Stimulated activated CD4-positive, alpha-beta T cell treated with anti-CD3 and anti-CD28 coated beads, TNF-alpha, amount 100 ng/mL, for 24 hours (primary cell): Measurements from ENCODE around the gene SMIM34.
"Not testable (repeated sequence)": the region's sequence is repeated elsewhere in the genome, so short reads cannot be mapped to it uniquely, and the experiment has no call there.

Experiments used
- DNase-seq, 3 experiments: peaks; one replicate each; pipeline ENCODE4 v3.0.0-alpha.2; 2020; ENCODE audit warnings: low read depth in 3 of 3

Gene SMIM34

GRCh38 chr21:34374462-34374861, 49.3 kb downstream of the SMIM34 start:
- not testable (repeated sequence) for DNase-seq

GRCh38 chr21:34372321-34372720, 51.4 kb downstream of the SMIM34 start:
- DNase-seq: no peak

DNA sequence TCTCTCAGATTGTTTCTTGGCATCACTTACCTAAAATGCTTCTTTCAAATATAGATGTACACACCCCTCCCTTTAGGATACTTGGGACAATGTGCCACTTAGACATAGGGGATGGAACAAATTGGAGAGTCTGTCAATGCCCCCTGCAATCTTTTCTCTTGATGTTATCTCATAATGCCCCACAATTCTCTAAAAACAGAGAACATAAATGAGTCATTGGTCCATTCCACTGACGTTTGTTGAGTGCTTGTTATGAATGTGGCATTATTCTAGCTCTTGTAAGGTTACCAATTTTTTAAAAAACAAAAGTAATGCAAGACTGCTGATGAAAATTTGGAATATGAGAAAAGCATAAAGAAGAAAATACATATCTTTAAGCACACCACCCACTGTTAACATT, 54.0 kb downstream of the SMIM34 start:
- no peak for DNase-seq
